ENCODE measurements around the gene TMED1. TPM values are rescaled to one million over a fixed set of nuclear protein-coding genes. Genes with fewer than 3 reads are reported as not detected.

The TMED1 gene
- total and polyA plus RNA-seq, 9 of the 15 experiments (the other 6 are each of a cell fraction or from before 2014, with no cell fraction given): 0.86 to 30.2 (median 23.5) TPM

GRCh38 chr19:10835754-10836478 is at the start of gene TMED1 (continued):
- TF ChIP-seq SP1 (CRISPR knock-in tag; IDR thresholded peaks at IDR 0.05) (peak; percentile 86; the same call in 1 of the 2 replicates), ZC3H4 (CRISPR knock-in tag; IDR thresholded peaks at IDR 0.05; ENCODE audit: borderline replicate concordance) (no peak), PTTG1 (tag; IDR thresholded peaks at IDR 0.05; ENCODE audit: low read depth) (no peak), GMEB1 (CRISPR knock-in tag; IDR thresholded peaks at IDR 0.05) (no peak), ZEB2 (IDR thresholded peaks at IDR 0.05) (no peak), KAT8 (IDR thresholded peaks at IDR 0.05; ENCODE audit: low read depth) (no peak), ZNF311 (CRISPR knock-in tag; IDR thresholded peaks at IDR 0.05) (no peak), NCOA6 (IDR thresholded peaks at IDR 0.05) (no peak), ZNF224 (CRISPR knock-in tag; IDR thresholded peaks at IDR 0.05) (no peak), TAL1 (IDR thresholded peaks at IDR 0.05) (0 out of 2 replicates have a peak, but pooled peaks have one; percentile 25), PPARD (CRISPR knock-in tag; IDR thresholded peaks at IDR 0.05) (no peak), PURB (CRISPR knock-in tag; IDR thresholded peaks at IDR 0.05; ENCODE audit: low read depth) (no peak), FOXK1 (CRISPR knock-in tag; IDR thresholded peaks at IDR 0.05; ENCODE audit: borderline replicate concordance) (no peak), ILF3 (IDR thresholded peaks at IDR 0.05; ENCODE audit: borderline replicate concordance) (no peak), SFPQ (IDR thresholded peaks at IDR 0.05; ENCODE audit: low read depth, low read length) (no peak), ZNF175 (CRISPR knock-in tag; IDR thresholded peaks at IDR 0.05; ENCODE audit: low read depth) (no peak), HDAC6 (IDR thresholded peaks at IDR 0.05; ENCODE audit: low read depth, low read length) (no peak)
- TF ChIP-seq, protein P1, sequence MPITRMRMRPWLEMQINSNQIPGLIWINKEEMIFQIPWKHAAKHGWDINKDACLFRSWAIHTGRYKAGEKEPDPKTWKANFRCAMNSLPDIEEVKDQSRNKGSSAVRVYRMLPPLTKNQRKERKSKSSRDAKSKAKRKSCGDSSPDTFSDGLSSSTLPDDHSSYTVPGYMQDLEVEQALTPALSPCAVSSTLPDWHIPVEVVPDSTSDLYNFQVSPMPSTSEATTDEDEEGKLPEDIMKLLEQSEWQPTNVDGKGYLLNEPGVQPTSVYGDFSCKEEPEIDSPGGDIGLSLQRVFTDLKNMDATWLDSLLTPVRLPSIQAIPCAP (CRISPR knock-in tag; IDR thresholded peaks at IDR 0.05; ENCODE audit: borderline replicate concordance): no peak
- TF ChIP-seq, protein P2, sequence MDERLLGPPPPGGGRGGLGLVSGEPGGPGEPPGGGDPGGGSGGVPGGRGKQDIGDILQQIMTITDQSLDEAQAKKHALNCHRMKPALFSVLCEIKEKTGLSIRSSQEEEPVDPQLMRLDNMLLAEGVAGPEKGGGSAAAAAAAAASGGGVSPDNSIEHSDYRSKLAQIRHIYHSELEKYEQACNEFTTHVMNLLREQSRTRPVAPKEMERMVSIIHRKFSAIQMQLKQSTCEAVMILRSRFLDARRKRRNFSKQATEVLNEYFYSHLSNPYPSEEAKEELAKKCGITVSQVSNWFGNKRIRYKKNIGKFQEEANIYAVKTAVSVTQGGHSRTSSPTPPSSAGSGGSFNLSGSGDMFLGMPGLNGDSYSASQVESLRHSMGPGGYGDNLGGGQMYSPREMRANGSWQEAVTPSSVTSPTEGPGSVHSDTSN (CRISPR knock-in tag; IDR thresholded peaks at IDR 0.05; ENCODE audit: low read depth): no peak
- TF ChIP-seq, protein P2 (tag; conservative IDR thresholded peaks at IDR 0.05; ENCODE audit: low read depth): peak; percentile 72
- TF ChIP-seq, protein P3, sequence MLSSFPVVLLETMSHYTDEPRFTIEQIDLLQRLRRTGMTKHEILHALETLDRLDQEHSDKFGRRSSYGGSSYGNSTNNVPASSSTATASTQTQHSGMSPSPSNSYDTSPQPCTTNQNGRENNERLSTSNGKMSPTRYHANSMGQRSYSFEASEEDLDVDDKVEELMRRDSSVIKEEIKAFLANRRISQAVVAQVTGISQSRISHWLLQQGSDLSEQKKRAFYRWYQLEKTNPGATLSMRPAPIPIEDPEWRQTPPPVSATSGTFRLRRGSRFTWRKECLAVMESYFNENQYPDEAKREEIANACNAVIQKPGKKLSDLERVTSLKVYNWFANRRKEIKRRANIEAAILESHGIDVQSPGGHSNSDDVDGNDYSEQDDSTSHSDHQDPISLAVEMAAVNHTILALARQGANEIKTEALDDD (IDR thresholded peaks at IDR 0.05): no peak

All from K562 (cell line).